ENCODE measurements around the gene HEBP2. TPM values are rescaled to one million over a fixed set of nuclear protein-coding genes. Genes with fewer than 3 reads are reported as not detected.

HEBP2 gene
- total RNA-seq, 1 donor from 2014 or later = 101 TPM

DNA sequence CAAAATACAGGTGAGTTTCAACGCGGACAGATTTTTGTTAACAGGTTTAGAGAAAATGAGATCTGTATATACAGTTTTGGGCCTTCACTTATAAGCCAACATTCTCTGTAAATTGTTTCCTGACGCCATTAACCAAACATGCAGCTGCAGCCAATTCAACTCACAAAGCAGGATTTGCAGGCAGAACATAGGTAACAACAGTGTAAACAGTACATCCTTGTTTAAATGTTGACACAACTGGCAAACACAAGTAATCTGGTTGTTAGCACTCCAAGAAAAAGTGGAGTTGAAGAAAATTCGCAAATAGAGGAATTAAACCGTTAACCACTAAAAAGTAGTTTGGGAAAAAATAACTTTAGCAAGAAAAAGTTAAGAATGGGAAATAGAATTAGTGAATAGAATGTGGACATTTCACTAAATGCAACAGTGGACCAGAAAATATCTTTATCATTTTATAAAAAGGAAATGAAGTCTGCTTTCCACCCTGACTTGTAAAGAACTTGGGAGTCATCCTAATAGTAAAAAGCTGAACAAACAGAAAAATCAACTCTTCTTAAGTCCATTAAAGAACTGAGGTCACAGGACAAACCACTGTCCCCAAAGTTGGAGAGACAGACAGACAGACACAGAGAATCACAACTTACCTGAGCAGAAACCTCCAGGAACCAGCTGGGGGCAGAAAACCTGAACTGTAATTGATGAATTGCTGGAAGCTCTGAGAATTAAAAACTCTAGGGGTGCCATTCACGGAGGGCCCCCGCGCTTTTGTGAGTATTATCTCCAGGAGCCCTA is 16.2 kb upstream of the HEBP2 start:
- DNase-seq = no peak
- Histone ChIP-seq H3K4me3 (no peak overlapping the region), H3K27ac (replicated peaks) (no peak overlapping the region), H3K27me3 (ENCODE audit: low read depth) (no peaks in the 10 kb centered on the region), H3K36me3 (no peaks in the 10 kb centered on the region), H3K9me3 (replicated peaks) (no peaks in the 10 kb centered on the region), H3K4me1 (no peaks in the 10 kb centered on the region)
- intact Hi-C loops (cut with micrococcal nuclease) = no loop called here
- TF ChIP-seq, protein P1, sequence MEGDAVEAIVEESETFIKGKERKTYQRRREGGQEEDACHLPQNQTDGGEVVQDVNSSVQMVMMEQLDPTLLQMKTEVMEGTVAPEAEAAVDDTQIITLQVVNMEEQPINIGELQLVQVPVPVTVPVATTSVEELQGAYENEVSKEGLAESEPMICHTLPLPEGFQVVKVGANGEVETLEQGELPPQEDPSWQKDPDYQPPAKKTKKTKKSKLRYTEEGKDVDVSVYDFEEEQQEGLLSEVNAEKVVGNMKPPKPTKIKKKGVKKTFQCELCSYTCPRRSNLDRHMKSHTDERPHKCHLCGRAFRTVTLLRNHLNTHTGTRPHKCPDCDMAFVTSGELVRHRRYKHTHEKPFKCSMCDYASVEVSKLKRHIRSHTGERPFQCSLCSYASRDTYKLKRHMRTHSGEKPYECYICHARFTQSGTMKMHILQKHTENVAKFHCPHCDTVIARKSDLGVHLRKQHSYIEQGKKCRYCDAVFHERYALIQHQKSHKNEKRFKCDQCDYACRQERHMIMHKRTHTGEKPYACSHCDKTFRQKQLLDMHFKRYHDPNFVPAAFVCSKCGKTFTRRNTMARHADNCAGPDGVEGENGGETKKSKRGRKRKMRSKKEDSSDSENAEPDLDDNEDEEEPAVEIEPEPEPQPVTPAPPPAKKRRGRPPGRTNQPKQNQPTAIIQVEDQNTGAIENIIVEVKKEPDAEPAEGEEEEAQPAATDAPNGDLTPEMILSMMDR (IDR thresholded peaks at IDR 0.05; ENCODE audit: borderline replicate concordance) = no peak

DNA sequence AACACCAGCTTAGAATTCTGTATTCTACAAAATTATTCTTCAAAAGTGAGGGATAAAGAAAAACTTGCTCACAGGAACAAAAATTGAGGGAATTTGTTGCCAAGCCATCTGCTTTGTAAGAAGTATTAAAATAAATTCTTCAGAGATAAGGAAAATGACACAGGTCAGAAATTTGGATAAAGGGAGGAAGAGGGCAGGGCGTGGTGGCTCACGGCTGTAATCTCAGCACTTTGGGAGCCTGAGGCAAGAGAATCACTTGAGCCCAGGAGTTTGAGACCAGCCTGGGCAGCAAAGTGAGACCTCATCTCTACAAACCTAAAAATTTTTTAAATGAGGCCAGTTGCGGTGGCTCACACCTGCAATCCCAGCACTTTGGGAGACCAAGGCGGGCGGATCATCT is 14.5 kb upstream of the HEBP2 start:
- intact Hi-C loops (cut with micrococcal nuclease) = no loop called here
- H3K27me3 ChIP-seq (ENCODE audit: low read depth) = no peaks in the 10 kb centered on the region
- H3K4me1 ChIP-seq = peaks cover 11% of the 10 kb centered on the region
- TF ChIP-seq, protein P1 (IDR thresholded peaks at IDR 0.05; ENCODE audit: borderline replicate concordance) = no peak
- H3K36me3 ChIP-seq = no peaks in the 10 kb centered on the region
- H3K4me3 ChIP-seq = no peak overlapping the region
- H3K9me3 ChIP-seq (replicated peaks) = no peaks in the 10 kb centered on the region
- no peak overlapping the region for H3K27ac ChIP-seq (replicated peaks)
- DNase-seq = no peak

DNA sequence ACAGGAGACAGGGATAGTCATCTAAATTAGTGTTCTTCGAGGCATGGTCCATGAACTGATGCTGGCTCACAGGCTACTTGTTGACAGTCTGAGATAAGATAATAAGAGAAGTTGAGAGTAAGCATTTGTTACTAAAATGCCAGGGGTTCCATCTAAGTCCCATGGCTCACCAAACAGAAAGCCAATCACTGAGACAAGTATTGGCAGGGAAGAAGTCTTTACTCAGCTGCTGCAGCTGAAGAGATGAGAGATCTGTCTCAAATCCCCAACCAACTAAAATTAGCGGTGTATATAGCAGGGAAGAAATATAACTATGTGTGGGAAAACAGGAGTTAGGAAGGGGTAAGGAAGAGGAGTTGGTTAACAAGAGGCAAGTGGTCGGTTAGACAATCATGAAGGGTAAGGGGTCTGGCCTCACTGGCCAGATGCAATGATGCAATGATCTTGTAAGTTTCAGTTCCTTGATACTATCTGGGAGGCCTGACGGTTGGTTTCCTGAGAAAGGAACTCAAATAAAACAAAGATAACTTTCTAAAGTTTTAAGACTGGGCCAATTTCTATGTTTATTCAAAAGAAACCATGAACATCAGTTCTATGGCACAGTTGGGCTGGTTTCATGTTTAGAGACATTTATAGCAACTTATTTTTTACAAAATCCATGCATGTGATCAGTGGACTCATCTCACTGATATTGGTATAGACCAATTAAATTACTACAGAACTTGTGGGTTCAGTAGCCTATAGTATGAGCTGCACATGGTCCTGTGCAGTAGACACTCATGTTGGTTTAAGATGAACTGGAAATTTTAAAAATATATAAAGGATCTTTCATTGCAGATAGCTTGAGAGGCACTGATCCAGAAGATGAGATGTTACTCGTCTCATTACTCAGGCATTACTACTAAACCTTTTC is 9.9 kb upstream of the HEBP2 start:
- Histone ChIP-seq H3K4me3 (no peak overlapping the region), H3K27me3 (ENCODE audit: low read depth) (no peaks in the 10 kb centered on the region), H3K9me3 (replicated peaks) (no peaks in the 10 kb centered on the region), H3K36me3 (no peaks in the 10 kb centered on the region), H3K27ac (replicated peaks) (peak overlapping the region; percentile 36), H3K4me1 (peaks cover 29% of the 10 kb centered on the region)
- intact Hi-C loops (cut with micrococcal nuclease) = no loop called here
- no peak for DNase-seq
- TF ChIP-seq, protein P1 (IDR thresholded peaks at IDR 0.05; ENCODE audit: borderline replicate concordance) = no peak

DNA sequence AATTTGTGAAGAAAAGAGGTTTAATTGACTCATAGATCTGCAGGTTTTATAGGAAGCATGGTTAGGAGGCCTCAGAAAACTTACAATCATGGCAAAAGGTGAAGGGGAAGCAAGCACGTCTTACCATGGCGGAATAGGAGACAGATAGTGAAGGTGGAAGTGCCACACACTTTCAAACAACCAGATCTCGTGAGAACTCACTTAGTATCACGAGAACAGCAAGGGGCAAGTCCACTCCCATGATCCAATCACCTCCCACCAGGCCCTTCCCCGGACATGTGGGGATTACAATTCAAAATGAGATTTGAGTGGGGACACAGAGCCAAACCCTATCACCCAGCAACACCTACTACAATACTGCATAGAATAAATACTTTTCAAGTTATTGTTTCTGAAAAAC is 7.3 kb upstream of the HEBP2 start:
- Histone ChIP-seq H3K4me3 (no peak overlapping the region), H3K27me3 (ENCODE audit: low read depth) (no peaks in the 10 kb centered on the region), H3K4me1 (peaks cover 42% of the 10 kb centered on the region), H3K27ac (replicated peaks) (no peak overlapping the region), H3K9me3 (replicated peaks) (no peaks in the 10 kb centered on the region), H3K36me3 (no peaks in the 10 kb centered on the region)
- intact Hi-C loops (cut with micrococcal nuclease) = no loop called here
- TF ChIP-seq, protein P1 (IDR thresholded peaks at IDR 0.05; ENCODE audit: borderline replicate concordance) = no peak
- DNase-seq = no peak

DNA sequence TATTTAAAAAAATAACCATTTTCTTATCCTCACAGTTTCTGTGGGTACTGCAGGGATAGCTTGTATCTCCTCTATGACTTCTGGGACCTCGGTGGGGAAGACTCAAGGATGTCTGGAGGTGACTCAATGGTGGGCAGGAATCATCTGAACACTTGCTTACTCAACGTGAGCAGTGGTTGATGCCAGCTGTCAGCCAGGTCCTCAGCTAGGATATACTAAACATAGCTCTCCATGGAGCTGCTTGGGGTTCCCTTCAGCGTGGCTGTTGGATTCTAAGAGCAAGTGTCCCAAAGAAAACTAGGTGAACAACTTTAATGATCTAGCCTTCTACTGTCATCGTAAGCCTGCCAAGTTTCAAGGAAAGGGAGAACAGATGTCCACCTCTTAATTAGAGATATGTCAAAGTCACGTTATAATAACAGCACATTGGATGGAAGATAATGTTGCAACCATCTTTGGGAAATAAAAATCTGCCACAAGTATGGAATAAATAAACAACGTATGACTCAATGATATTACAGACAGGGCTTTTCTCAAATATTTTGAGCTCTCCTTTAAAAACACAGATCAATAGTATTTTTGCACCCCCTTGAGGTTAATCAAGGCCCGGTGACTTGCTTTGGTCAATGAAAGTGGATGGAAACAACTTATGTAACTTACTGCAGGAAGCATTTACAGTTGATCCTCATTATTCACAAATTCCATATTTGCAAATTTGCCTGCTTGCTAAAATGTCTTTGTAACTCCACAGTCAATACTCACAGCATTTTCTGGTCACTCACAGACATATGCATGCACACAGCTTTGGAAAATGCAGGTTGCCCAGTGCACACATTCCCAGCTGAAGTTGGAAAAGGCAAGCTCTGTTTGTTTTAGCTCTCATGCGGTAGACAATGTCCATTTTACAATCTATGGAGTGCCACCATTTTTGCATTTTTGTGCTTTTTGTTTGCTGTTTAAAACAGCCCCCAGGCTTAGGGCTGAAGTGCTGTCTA is 6.6 kb upstream of the HEBP2 start:
- H3K9me3 ChIP-seq (replicated peaks) = no peaks in the 10 kb centered on the region
- no peak overlapping the region for H3K27ac ChIP-seq (replicated peaks)
- DNase-seq = no peak
- H3K27me3 ChIP-seq (ENCODE audit: low read depth) = no peaks in the 10 kb centered on the region
- TF ChIP-seq, protein P1 (IDR thresholded peaks at IDR 0.05; ENCODE audit: borderline replicate concordance) = no peak
- peaks cover 42% of the 10 kb centered on the region for H3K4me1 ChIP-seq
- H3K36me3 ChIP-seq = no peaks in the 10 kb centered on the region
- H3K4me3 ChIP-seq = no peak overlapping the region
- intact Hi-C loops (cut with micrococcal nuclease) = no loop called here

All from left ventricle myocardium inferior (tissue), 1 donor.